ENCODE measurements around the gene SNX32. TPM values are rescaled to one million over a fixed set of nuclear protein-coding genes. Genes with fewer than 3 reads are reported as not detected.

Gene SNX32
- total RNA-seq: not detected

- Histone ChIP-seq H3K27ac (no peak within 1 kb of the TSS), H3K4me1 (peaks cover 5 to 14% of the 10 kb centered on the region in 2 donors), H3K27me3 (no peaks in the 10 kb centered on the region), H3K4me3 (peak within 1 kb of the TSS; percentile 70 to 74), H3K9me3 (no peaks in the 10 kb centered on the region), H3K36me3 (no peaks in the 10 kb centered on the region)
- DNase-seq (ENCODE audit: low spot score in 2 of 2): peak; percentile 80 to 97
- intact Hi-C loops (cut with DNase I): loop anchor here (1.0 to 5.0 kb wide), 3 partner anchors 15 to 216 kb away; partner anchors contain the start of genes CFL1 and PCNX3
- TF ChIP-seq, protein P1, sequence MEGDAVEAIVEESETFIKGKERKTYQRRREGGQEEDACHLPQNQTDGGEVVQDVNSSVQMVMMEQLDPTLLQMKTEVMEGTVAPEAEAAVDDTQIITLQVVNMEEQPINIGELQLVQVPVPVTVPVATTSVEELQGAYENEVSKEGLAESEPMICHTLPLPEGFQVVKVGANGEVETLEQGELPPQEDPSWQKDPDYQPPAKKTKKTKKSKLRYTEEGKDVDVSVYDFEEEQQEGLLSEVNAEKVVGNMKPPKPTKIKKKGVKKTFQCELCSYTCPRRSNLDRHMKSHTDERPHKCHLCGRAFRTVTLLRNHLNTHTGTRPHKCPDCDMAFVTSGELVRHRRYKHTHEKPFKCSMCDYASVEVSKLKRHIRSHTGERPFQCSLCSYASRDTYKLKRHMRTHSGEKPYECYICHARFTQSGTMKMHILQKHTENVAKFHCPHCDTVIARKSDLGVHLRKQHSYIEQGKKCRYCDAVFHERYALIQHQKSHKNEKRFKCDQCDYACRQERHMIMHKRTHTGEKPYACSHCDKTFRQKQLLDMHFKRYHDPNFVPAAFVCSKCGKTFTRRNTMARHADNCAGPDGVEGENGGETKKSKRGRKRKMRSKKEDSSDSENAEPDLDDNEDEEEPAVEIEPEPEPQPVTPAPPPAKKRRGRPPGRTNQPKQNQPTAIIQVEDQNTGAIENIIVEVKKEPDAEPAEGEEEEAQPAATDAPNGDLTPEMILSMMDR (IDR thresholded peaks at IDR 0.05): no peak
Measured at GRCh38 chr11:65833297-65834030, at the start of gene SNX32. Gene SNX32 (plus strand): TSS chr11:65833963. CDS start chr11:65834066, 103 bp downstream.

GRCh38 chr11:65785319-65786007 lies 48.3 kb upstream of the SNX32 start:
- Histone ChIP-seq H3K27ac (no peak overlapping the region), H3K27me3 (peaks cover 23% of the 10 kb centered on the region), H3K4me3 (no peak overlapping the region), H3K9me3 (no peaks in the 10 kb centered on the region), H3K36me3 (no peaks in the 10 kb centered on the region), H3K4me1 (peaks cover 4 to 13% of the 10 kb centered on the region in 2 donors)
- TF ChIP-seq, protein P1 (IDR thresholded peaks at IDR 0.05): no peak
- DNase-seq (ENCODE audit: low spot score in 2 of 2): no peak
- intact Hi-C loops (cut with DNase I): no loop called here

GRCh38 chr11:65786008-65786785 lies 47.6 kb upstream of the SNX32 start:
- DNase-seq (ENCODE audit: low spot score in 2 of 2): no peak

GRCh38 chr11:65786786-65787636 lies 46.8 kb upstream of the SNX32 start, which contains the start of gene OVOL1:
Gene OVOL1 (plus strand): TSS chr11:65787063. CDS start chr11:65787374, 311 bp downstream.
- Histone ChIP-seq H3K27me3 (peaks cover 23% of the 10 kb centered on the region), H3K4me3 (peak within 1 kb of the TSS; percentile 38 to 50), H3K4me1 (peaks cover 4 to 13% of the 10 kb centered on the region in 2 donors), H3K9me3 (no peaks in the 10 kb centered on the region), H3K27ac (no peak within 1 kb of the TSS), H3K36me3 (no peaks in the 10 kb centered on the region)
- intact Hi-C loops (cut with DNase I): no loop called here
- DNase-seq (ENCODE audit: low spot score in 2 of 2): no peak
- TF ChIP-seq, protein P1 (IDR thresholded peaks at IDR 0.05): no peak

More at GRCh38 chr11:65786008-65786785, 47.6 kb upstream of the SNX32 start:
- TF ChIP-seq, protein P1 (IDR thresholded peaks at IDR 0.05): no peak
- Histone ChIP-seq H3K27ac (no peak overlapping the region), H3K36me3 (no peaks in the 10 kb centered on the region), H3K4me3 (peak overlapping the region; percentile 38 to 50), H3K4me1 (peaks cover 4 to 13% of the 10 kb centered on the region in 2 donors), H3K27me3 (peaks cover 23% of the 10 kb centered on the region), H3K9me3 (no peaks in the 10 kb centered on the region)
- intact Hi-C loops (cut with DNase I): no loop called here
